GM23338 (cell line): ENCODE results near the gene BMP8B. TPM values are rescaled to one million over a fixed set of nuclear protein-coding genes. Genes with fewer than 3 reads are reported as not detected.

Source experiments
- ATAC-seq: fragments of 200-7000 bp; cut with Tn5 transposase; 3 replicates; pipeline ENCODE4 v1.9.1; 2020
- DNase-seq: peaks from one replicate; pipeline ENCODE4 v3.0.0-alpha.2; 2015; ENCODE audit warnings: low spot score
- H2AFZ ChIP-seq: fragments of 200-600 bp; sonication (generic); 2 replicates; pipeline ENCODE4 v1.8.0; 2016; ENCODE audit warnings: antibody characterized with exemption, mild to moderate bottlenecking, moderate library complexity
- H3F3A ChIP-seq: fragments of 200-600 bp; sonication (generic); replicated peaks from 2 replicates; pipeline ENCODE4 v1.8.0; 2017; ENCODE audit warnings: antibody characterized with exemption, mixed run types, low read depth
- H3K27ac ChIP-seq: fragments of 200-600 bp; sonication (generic); 2 replicates; pipeline ENCODE4 v1.6.1; 2016; ENCODE audit warnings: low read depth
- H3K27me3 ChIP-seq: fragments of 200-600 bp; sonication (generic); 2 replicates; pipeline ENCODE4 v1.8.0; 2016; ENCODE audit warnings: mild to moderate bottlenecking, mixed run types, moderate library complexity; ENCODE audit not compliant: insufficient read depth
- H3K36me3 ChIP-seq: fragments of 200-600 bp; sonication (generic); 2 replicates; pipeline ENCODE4 v1.8.0; 2016; ENCODE audit warnings: mild to moderate bottlenecking; ENCODE audit not compliant: insufficient read depth
- H3K4me1 ChIP-seq: fragments of 200-600 bp; sonication (generic); 2 replicates; pipeline ENCODE4 v1.8.0; 2016; ENCODE audit warnings: mild to moderate bottlenecking, moderate library complexity; ENCODE audit not compliant: insufficient read depth
- H3K4me2 ChIP-seq: fragments of 200-600 bp; sonication (generic); 2 replicates; pipeline ENCODE4 v1.7.1; 2017; ENCODE audit warnings: mixed run types
- H3K4me3 ChIP-seq: fragments of 200-600 bp; sonication (generic); 2 replicates; pipeline ENCODE4 v1.6.1; 2016; ENCODE audit warnings: mixed run types
- H3K79me2 ChIP-seq: fragments of 200-600 bp; sonication (generic); replicated peaks from 2 replicates; pipeline ENCODE4 v1.8.0; 2017; ENCODE audit warnings: mild to moderate bottlenecking; ENCODE audit not compliant: insufficient read depth
- H3K9me2 ChIP-seq: fragments of 200-600 bp; sonication (generic); 2 replicates; pipeline ENCODE4 v1.8.0; 2017; ENCODE audit not compliant: insufficient read depth
- H4K20me1 ChIP-seq: fragments of 200-600 bp; sonication (generic); replicated peaks from 2 replicates; pipeline ENCODE4 v1.8.0; 2017; ENCODE audit warnings: mild to moderate bottlenecking; ENCODE audit not compliant: insufficient read depth
- H3K27ac Mint-ChIP-seq: 2 replicates; pipeline ENCODE4 v1.8.0; 2020; ENCODE audit warnings: inconsistent platforms, mild to moderate bottlenecking, moderate library complexity, mixed read lengths
- H3K27me3 Mint-ChIP-seq: 3 replicates; pipeline ENCODE4 v1.8.0; 2022; ENCODE audit warnings: low read depth, mild to moderate bottlenecking, moderate library complexity, mixed read lengths, inconsistent platforms; ENCODE audit not compliant: insufficient read depth, poor library complexity
- H3K36me3 Mint-ChIP-seq: 3 replicates; pipeline ENCODE4 v1.8.0; 2021; ENCODE audit warnings: low read depth, mild to moderate bottlenecking, inconsistent platforms, moderate library complexity, mixed read lengths
- H3K4me1 Mint-ChIP-seq: 3 replicates; pipeline ENCODE4 v1.8.0; 2020; ENCODE audit warnings: mild to moderate bottlenecking, inconsistent platforms, mixed read lengths
- H3K4me3 Mint-ChIP-seq: 3 replicates; pipeline ENCODE4 v1.8.0; 2021; ENCODE audit warnings: moderate library complexity, mild to moderate bottlenecking, inconsistent platforms, mixed read lengths
- H3K9me3 Mint-ChIP-seq: 3 replicates; pipeline ENCODE4 v1.8.0; 2020; ENCODE audit warnings: moderate library complexity, mild to moderate bottlenecking, inconsistent platforms, mixed read lengths
- CTCF ChIP-seq, 2 experiments: fragments of 200-600 bp in 1 of 2; sonication (generic) in 1 of 2; conservative IDR thresholded peaks; 2 replicates each; pipeline versions ENCODE4 v1.5.1 to v1.6.1; 2016 to 2017; ENCODE audit warnings: antibody characterized with exemption in 2 of 2, low read depth in 2 of 2, mild to moderate bottlenecking in 2 of 2, moderate library complexity in 1 of 2
- ETS1 ChIP-seq: IDR thresholded peaks from 2 replicates; pipeline ENCODE4 v1.6.1; 2016; ENCODE audit warnings: antibody characterized with exemption
- EZH2 ChIP-seq: fragments of 200-600 bp; sonication (generic); IDR thresholded peaks from one replicate; pipeline ENCODE4 v1.8.0; 2017; ENCODE audit warnings: antibody characterized with exemption, mild to moderate bottlenecking, low read depth; ENCODE audit not compliant: unreplicated experiment
- EZH2phosphoT487 ChIP-seq: fragments of 200-600 bp; sonication (generic); IDR thresholded peaks from one replicate; pipeline ENCODE4 v1.8.1; 2018; ENCODE audit warnings: antibody characterized with exemption; ENCODE audit not compliant: unreplicated experiment
- JUNB ChIP-seq: IDR thresholded peaks from one replicate; pipeline ENCODE4 v1.6.1; 2016; ENCODE audit warnings: antibody characterized with exemption; ENCODE audit not compliant: unreplicated experiment
- NANOG ChIP-seq: IDR thresholded peaks from 2 replicates; pipeline ENCODE4 v1.6.1; 2016; ENCODE audit warnings: antibody characterized with exemption, borderline replicate concordance
- POLR2AphosphoS5 ChIP-seq: IDR thresholded peaks from 2 replicates; pipeline ENCODE4 v1.6.1; 2016; ENCODE audit warnings: antibody characterized with exemption, low read depth
- ZNF331 ChIP-seq: fragments of 250-450 bp; sonication (Bioruptor Pico); IDR thresholded peaks from 2 replicates; pipeline ENCODE4 v1.5.0; 2020; ENCODE audit warnings: low read depth, mild to moderate bottlenecking, moderate library complexity
- polyA plus RNA-seq: library from polyadenylated mRNA; unstranded; fragments of >200 nt; fragmentation: Nextera tagmentation; extraction: Ambion mirVana; gene quantifications from 2 replicates; pipeline ENCODE4 v1.2.1, GENCODE V29; 2016
- total RNA-seq: library from RNA; depleted of rRNA; stranded (reverse); fragments of >200 nt; shearing (Covaris generic); gene quantifications from 2 replicates; pipeline ENCODE4 v1.2.3, GENCODE V29; 2014

BMP8B gene
- total and polyA plus RNA-seq, 2 experiments from 2014 or later, result 0.16 to 0.90 TPM

GRCh38 chr1:39753132-39754025 is 35.3 kb downstream of the BMP8B start:
- no peak for ATAC-seq
- H3K9me3 Mint-ChIP-seq, result no peaks in the 10 kb centered on the region
- DNase-seq, result no peak
- Histone ChIP-seq H3K4me3 (no peak overlapping the region), H3K27me3 (no peaks in the 10 kb centered on the region), H3K9me2 (no peaks in the 10 kb centered on the region), H2AFZ (no peak overlapping the region), H3K4me1 (no peaks in the 10 kb centered on the region), H4K20me1 (peaks cover 9% of the 10 kb centered on the region), H3F3A (no peaks in the 10 kb centered on the region), H3K27ac (no peak overlapping the region), H3K36me3 (peaks cover 16% of the 10 kb centered on the region; the same call in 1 of the 2 replicates), H3K79me2 (no peaks in the 10 kb centered on the region), H3K4me2 (no peak overlapping the region)
- H3K4me3 Mint-ChIP-seq, result no peak overlapping the region
- no peak for TF ChIP-seq POLR2AphosphoS5
- no peak for TF ChIP-seq NANOG
- no peak for TF ChIP-seq EZH2
- TF ChIP-seq ZNF331 (CRISPR knock-in tag), result no peak
- no peak overlapping the region for H3K27ac Mint-ChIP-seq
- H3K27me3 Mint-ChIP-seq, result no peaks in the 10 kb centered on the region
- H3K4me1 Mint-ChIP-seq, result no peaks in the 10 kb centered on the region; the same call in 2 of the 3 replicates
- peaks cover 52% of the 10 kb centered on the region for H3K36me3 Mint-ChIP-seq

- Histone ChIP-seq H3K36me3 (peaks cover 23% of the 10 kb centered on the region; the same call in 1 of the 2 replicates), H3K27me3 (no peaks in the 10 kb centered on the region), H3K9me2 (no peaks in the 10 kb centered on the region), H3K4me2 (no peak overlapping the region), H4K20me1 (peaks cover 11% of the 10 kb centered on the region), H3K4me3 (no peak overlapping the region), H3K4me1 (no peaks in the 10 kb centered on the region), H3F3A (no peaks in the 10 kb centered on the region), H3K27ac (no peak overlapping the region), H3K79me2 (no peaks in the 10 kb centered on the region), H2AFZ (no peak overlapping the region)
- DNase-seq (no peak), ATAC-seq (no peak)
- H3K27me3 Mint-ChIP-seq, result no peaks in the 10 kb centered on the region
- H3K27ac Mint-ChIP-seq, result no peak overlapping the region
- no peak overlapping the region for H3K4me3 Mint-ChIP-seq
- no peaks in the 10 kb centered on the region; the same call in 2 of the 3 replicates for H3K4me1 Mint-ChIP-seq
- H3K36me3 Mint-ChIP-seq, result peaks cover 54% of the 10 kb centered on the region
- TF ChIP-seq ZNF331 (CRISPR knock-in tag), result no peak
- no peak for TF ChIP-seq EZH2
- no peaks in the 10 kb centered on the region for H3K9me3 Mint-ChIP-seq
Measured at GRCh38 chr1:39752703-39753102, 36.0 kb downstream of the BMP8B start.

GRCh38 chr1:39751595-39751994 is 37.1 kb downstream of the BMP8B start:
- no peaks in the 10 kb centered on the region for H3K27me3 ChIP-seq
- no peaks in the 10 kb centered on the region for H3K9me2 ChIP-seq
- no peak for ATAC-seq
- H2AFZ ChIP-seq, result no peak overlapping the region
- no peak overlapping the region for H3K4me3 Mint-ChIP-seq
- no peak for DNase-seq
- H3K4me1 Mint-ChIP-seq, result no peaks in the 10 kb centered on the region; the same call in 2 of the 3 replicates
- no peak overlapping the region for H3K4me2 ChIP-seq
- no peaks in the 10 kb centered on the region for H3K4me1 ChIP-seq
- H3F3A ChIP-seq, result no peaks in the 10 kb centered on the region
- no peak overlapping the region for H3K27ac ChIP-seq
- H3K27ac Mint-ChIP-seq, result no peak overlapping the region
- no peaks in the 10 kb centered on the region for H3K79me2 ChIP-seq
- H4K20me1 ChIP-seq, result peaks cover 11% of the 10 kb centered on the region
- no peaks in the 10 kb centered on the region for H3K27me3 Mint-ChIP-seq
- H3K4me3 ChIP-seq, result no peak overlapping the region
- H3K36me3 Mint-ChIP-seq, result peaks cover 56% of the 10 kb centered on the region
- H3K36me3 ChIP-seq, result peaks cover 30% of the 10 kb centered on the region
- no peaks in the 10 kb centered on the region for H3K9me3 Mint-ChIP-seq
- TF ChIP-seq NANOG (no peak), JUNB (no peak), EZH2 (no peak), ETS1 (no peak), CTCF (conservative IDR thresholded peaks at IDR 0.05; ENCODE audit: low read depth in 2 of 2) (no peak), EZH2phosphoT487 (no peak), ZNF331 (CRISPR knock-in tag) (no peak)
